HG03378 (cell line): ENCODE data around the gene CNBP.
"Not testable (repeated sequence)": the region's sequence is repeated elsewhere in the genome, so short reads cannot be mapped to it uniquely, and the experiment has no call there.

ENCODE experiments used
- ATAC-seq: cut with Tn5 transposase; IDR thresholded peaks from one replicate; pipeline ENCODE4 v1.9.1; 2021; ENCODE audit warnings: mild to moderate bottlenecking, moderate library complexity; ENCODE audit not compliant: unreplicated experiment

Gene CNBP

GRCh38 chr3:129183569-129184395 is at the start of gene CNBP:
Gene CNBP, minus strand, starts transcription at chr3:129183896. Its CDS starts 12,139 bp downstream, at chr3:129171757.
- ATAC-seq, result peak; percentile 71

DNA sequence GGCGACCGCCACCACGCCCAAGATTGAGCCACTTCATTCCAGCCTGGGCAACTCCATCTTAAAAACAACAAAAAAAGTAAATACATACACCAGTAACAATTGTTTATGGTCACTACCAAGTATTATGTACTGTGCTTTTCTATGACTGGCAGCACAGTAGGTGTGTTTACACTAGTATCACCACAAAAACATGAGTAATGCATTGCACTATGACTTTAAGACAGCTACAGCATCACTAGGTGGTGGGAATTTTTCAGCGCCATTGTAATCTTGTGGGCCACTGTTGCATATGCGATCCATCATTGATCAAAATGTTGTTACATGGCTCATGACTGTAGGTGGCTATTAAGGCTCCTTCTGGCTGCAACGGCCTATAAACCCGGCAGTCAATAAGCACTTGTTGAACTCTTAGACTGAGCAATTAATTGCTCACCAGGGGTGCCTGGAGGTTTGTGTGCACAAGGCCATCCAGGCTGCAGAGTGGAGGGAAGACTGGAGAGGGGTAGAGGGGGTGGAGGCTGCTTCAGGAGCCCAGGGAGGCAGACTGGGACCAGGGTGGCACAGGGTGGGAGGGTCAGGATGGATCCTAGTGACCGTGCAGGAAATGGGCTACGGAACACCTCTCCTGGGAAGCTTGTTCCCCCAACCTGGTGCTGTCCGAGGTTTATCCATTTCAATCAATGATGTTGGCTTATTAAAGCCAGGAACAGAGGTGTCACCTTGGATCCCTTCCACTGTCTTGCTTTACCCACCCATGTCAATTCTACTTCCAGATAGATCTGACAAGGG is 47.8 kb upstream of the CNBP start:
- ATAC-seq, result no peak

GRCh38 chr3:129230311-129231019 is 46.8 kb upstream of the CNBP start:
- no peak for ATAC-seq

DNA sequence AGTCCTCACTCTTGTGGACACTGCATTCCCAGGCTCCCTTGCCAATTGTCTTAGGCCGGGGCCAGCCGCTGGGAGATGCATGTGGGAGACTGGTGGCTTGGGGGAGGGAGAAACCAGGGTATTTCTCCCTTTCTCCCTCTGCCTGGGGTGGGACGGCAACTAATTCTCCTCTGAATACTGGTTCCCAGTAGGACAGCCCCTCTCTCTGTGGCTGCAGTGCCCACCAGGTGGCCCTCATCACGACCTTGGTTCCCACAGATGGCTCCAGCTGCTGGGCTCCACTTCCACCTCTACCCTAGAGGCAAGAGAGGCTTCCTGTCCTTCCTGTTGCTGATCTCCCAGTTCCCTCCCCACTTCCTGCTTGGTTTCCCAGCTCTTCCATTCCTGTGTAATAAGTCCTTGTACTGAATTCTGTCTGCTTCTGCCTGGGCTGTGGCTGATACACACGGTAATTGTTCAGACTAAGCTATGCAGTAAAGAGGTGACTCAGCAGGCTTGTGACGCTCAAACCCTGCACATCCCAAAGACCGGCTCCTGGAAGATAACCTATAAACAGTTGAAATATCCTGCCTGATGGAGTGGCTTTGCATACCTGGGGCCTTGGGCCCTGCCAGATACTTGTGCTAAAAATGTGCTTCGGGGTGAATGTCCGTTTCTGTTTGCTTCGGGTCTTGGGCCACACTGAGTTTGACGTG is 45.3 kb upstream of the CNBP start:
- no peak for ATAC-seq

GRCh38 chr3:129226374-129226773 is 42.7 kb upstream of the CNBP start:
- no peak for ATAC-seq

- ATAC-seq, result no peak
These were observed 41.3 kb upstream of the CNBP start for GRCh38 chr3:129224984-129225393.

DNA sequence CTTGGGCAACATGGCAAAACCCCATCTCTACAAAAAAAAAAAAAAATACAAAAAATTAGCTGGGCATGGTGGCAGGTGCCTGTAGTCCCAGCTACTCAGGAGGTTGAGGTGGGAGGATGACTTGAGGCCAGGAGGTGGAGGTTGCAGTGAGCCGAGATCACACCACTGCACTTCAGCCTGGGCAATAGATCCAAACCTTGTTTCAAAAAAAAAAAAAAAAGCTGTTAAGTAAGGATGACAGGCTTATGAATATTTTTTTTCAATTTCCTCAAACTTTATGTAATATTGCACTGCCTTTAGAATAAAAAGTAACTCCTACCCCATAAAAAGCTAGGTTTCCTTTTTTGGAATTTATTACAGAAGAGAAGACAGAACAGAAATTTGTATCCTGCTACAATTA is 40.7 kb upstream of the CNBP start:
- ATAC-seq, result not testable (repeated sequence)

GRCh38 chr3:129218742-129219141 is 35.0 kb upstream of the CNBP start:
- ATAC-seq, result no peak

GRCh38 chr3:129213238-129213637 is 29.5 kb upstream of the CNBP start:
- ATAC-seq, result no peak

- no peak for ATAC-seq
These were observed 28.1 kb upstream of the CNBP start for GRCh38 chr3:129211772-129212171.

- ATAC-seq, result no peak
These were observed 27.6 kb upstream of the CNBP start for GRCh38 chr3:129211345-129211744.

DNA sequence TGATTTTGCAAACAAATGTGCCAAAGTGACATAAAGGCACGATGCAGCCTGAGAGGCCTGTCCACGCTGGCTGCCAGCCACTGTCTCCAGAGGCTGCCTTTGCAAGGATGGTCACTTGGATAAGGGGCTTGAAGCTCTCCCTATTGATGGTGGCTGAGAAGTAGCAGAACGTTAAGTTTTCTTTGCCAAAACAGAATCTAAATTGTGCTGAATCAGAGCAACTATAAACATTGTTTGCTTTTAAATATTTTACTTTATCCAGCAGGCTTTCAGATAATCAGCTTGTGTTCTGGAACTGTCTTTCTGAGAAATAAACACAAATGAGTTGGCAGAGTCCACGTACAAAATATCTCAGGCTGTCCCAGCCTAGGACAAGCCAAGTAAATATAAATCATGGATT is 23.8 kb upstream of the CNBP start:
- no peak for ATAC-seq

DNA sequence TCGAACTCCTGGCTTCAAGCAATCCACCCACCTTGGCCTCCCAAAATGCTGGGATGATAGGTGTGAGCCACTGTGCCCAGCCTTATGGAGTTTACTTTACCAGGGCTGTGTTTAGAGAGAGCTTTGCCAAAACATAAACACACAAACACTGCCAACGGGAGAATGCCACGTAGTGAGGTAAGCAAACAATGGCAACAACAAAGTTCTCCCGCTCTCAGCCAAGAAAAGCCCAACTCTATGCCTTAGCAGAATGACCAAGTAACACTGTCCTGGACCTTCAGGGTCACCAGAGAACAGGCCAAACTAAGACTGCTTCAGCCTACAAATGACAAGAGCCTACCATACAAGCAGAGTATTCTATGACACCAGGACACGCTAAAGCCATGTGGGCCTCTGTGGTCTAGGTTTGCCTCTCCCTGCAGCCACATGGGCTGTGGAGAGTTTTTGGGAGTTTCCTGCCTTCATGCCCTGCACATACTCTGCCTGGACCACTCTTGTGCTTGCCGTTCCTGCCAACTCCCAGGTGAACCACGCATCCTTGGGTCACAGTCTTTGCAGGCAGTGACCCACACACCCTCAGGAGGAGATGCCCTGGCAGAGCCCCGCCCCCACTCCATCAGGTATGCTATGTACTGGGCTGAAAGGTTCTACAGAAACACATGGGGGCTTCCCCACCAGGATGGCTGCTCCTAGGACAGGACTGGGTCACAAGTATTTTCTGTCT is 21.6 kb upstream of the CNBP start:
- ATAC-seq, result no peak

GRCh38 chr3:129204473-129204872 is 20.8 kb upstream of the CNBP start:
- no peak for ATAC-seq

GRCh38 chr3:129199366-129199765 is 15.7 kb upstream of the CNBP start:
- ATAC-seq, result no peak

GRCh38 chr3:129197321-129197720 is 13.6 kb upstream of the CNBP start:
- no peak for ATAC-seq

DNA sequence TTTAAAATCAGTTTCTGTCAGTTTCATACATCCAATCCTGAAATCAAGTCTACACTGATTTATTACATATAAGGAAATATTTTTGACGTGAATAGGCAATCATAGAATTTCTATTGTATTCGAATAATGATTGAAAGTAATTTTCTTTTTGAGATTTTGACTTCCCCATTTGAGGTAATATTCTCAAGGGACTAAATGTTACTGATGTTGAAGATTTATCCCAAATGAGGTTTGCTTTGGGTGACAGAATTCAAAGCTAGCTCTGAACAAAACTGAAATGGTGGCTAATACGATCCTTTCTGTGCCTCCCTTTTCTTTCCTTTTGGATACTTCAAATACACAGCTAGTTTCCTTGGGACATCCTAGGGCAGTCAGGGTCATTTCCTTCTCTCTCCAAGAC is 12.9 kb upstream of the CNBP start:
- no peak for ATAC-seq

GRCh38 chr3:129195731-129196256 is 12.1 kb upstream of the CNBP start:
- ATAC-seq, result no peak

- ATAC-seq, result not testable (repeated sequence)
These were observed 6.1 kb upstream of the CNBP start for GRCh38 chr3:129189793-129190192.

GRCh38 chr3:129187857-129188256 is 4.2 kb upstream of the CNBP start:
- no peak for ATAC-seq
